H9 (cell line): ENCODE results near the gene TMEM217. TPM values are rescaled to one million over a fixed set of nuclear protein-coding genes. Genes with fewer than 3 reads are reported as not detected.

Experiments used
- DNase-seq: peaks from one replicate; pipeline ENCODE4 v3.0.0-alpha.2; 2017
- H2AFZ ChIP-seq: one replicate; pipeline ENCODE4 v1.6.1; 2013; ENCODE audit warnings: mild to moderate bottlenecking, low read length, control low read depth, moderate library complexity
- H2AK5ac ChIP-seq: 2 replicates; pipeline ENCODE4 v1.6.1; 2013; ENCODE audit warnings: low read length, control low read depth, mixed read lengths; ENCODE audit not compliant: insufficient read length
- H2BK120ac ChIP-seq: one replicate; pipeline ENCODE4 v1.6.1; 2013; ENCODE audit warnings: low read depth, mild to moderate bottlenecking, low read length, control low read depth, inconsistent platforms; ENCODE audit not compliant: poor library complexity, severe bottlenecking
- H2BK12ac ChIP-seq: 2 replicates; pipeline ENCODE4 v1.6.1; 2013; ENCODE audit warnings: low read length, control low read depth, mixed read lengths, low read depth; ENCODE audit not compliant: insufficient read length
- H2BK15ac ChIP-seq: 2 replicates; pipeline ENCODE4 v1.6.1; 2013; ENCODE audit warnings: low read depth, low read length, control low read depth
- H2BK20ac ChIP-seq: one replicate; pipeline ENCODE4 v1.6.1; 2013; ENCODE audit warnings: low read depth, mild to moderate bottlenecking, low read length, control low read depth, inconsistent platforms; ENCODE audit not compliant: poor library complexity, severe bottlenecking
- H2BK5ac ChIP-seq: 2 replicates; pipeline ENCODE4 v1.6.1; 2013; ENCODE audit warnings: low read length, control low read depth, mixed read lengths; ENCODE audit not compliant: insufficient read length
- H3K14ac ChIP-seq: 2 replicates; pipeline ENCODE4 v1.6.1; 2013; ENCODE audit warnings: low read length, control low read depth; ENCODE audit not compliant: insufficient read depth
- H3K18ac ChIP-seq: 2 replicates; pipeline ENCODE4 v1.6.1; 2013; ENCODE audit warnings: low read depth, mild to moderate bottlenecking, mixed read lengths, low read length, control low read depth; ENCODE audit not compliant: insufficient read length
- H3K23ac ChIP-seq: 2 replicates; pipeline ENCODE4 v1.6.1; 2013; ENCODE audit warnings: low read length, control low read depth, mixed read lengths, low read depth; ENCODE audit not compliant: insufficient read length
- H3K23me2 ChIP-seq: 2 replicates; pipeline ENCODE4 v1.6.1; 2013; ENCODE audit warnings: low read depth, mild to moderate bottlenecking, mixed read lengths, low read length, control low read depth; ENCODE audit not compliant: insufficient read length, poor library complexity, severe bottlenecking
- H3K27ac ChIP-seq: 2 replicates; pipeline ENCODE4 v1.5.1; 2013; ENCODE audit warnings: low read length, control low read depth, mixed read lengths, low read depth; ENCODE audit not compliant: insufficient read length
- H3K27me3 ChIP-seq: 2 replicates; pipeline ENCODE4 v1.6.1; 2013; ENCODE audit warnings: low read length, control low read depth, inconsistent platforms; ENCODE audit not compliant: insufficient read depth
- H3K4ac ChIP-seq: 2 replicates; pipeline ENCODE4 v1.6.1; 2013; ENCODE audit warnings: low read depth, mild to moderate bottlenecking, control low read depth, inconsistent platforms, low read length, moderate library complexity
- H3K4me1 ChIP-seq: 2 replicates; pipeline ENCODE4 v1.6.1; 2013; ENCODE audit warnings: low read length, control low read depth, inconsistent platforms; ENCODE audit not compliant: insufficient read depth
- H3K4me2 ChIP-seq: 2 replicates; pipeline ENCODE4 v1.6.1; 2013; ENCODE audit warnings: low read length, control low read depth, mixed read lengths; ENCODE audit not compliant: insufficient read length, insufficient read depth
- H3K56ac ChIP-seq: 2 replicates; pipeline ENCODE4 v1.6.1; 2013; ENCODE audit warnings: low read depth, mild to moderate bottlenecking, mixed read lengths, low read length, control low read depth; ENCODE audit not compliant: insufficient read length
- H3K79me1 ChIP-seq: 2 replicates; pipeline ENCODE4 v1.6.1; 2013; ENCODE audit warnings: low read depth, mild to moderate bottlenecking, moderate library complexity, low read length, control low read depth, inconsistent platforms; ENCODE audit not compliant: insufficient read depth, poor library complexity, severe bottlenecking
- H3K79me2 ChIP-seq: 2 replicates; pipeline ENCODE4 v1.6.1; 2013; ENCODE audit warnings: low read length, control low read depth, inconsistent platforms; ENCODE audit not compliant: insufficient read depth
- H3K9ac ChIP-seq: 2 replicates; pipeline ENCODE4 v1.6.1; 2013; ENCODE audit warnings: low read length, control low read depth, mixed read lengths; ENCODE audit not compliant: insufficient read length; ENCODE audit errors: extremely low read depth
- H3K9me3 ChIP-seq: one replicate; pipeline ENCODE4 v1.6.1; 2013; ENCODE audit warnings: low read depth, low read length, inconsistent platforms; ENCODE audit not compliant: control insufficient read depth
- H3T11ph ChIP-seq: one replicate; pipeline ENCODE4 v1.6.1; 2013; ENCODE audit warnings: mild to moderate bottlenecking, low read length, control low read depth, inconsistent platforms
- H4K20me1 ChIP-seq: one replicate; pipeline ENCODE4 v1.6.1; 2013; ENCODE audit not compliant: control insufficient read depth, insufficient read length, insufficient read depth
- H4K5ac ChIP-seq: 2 replicates; pipeline ENCODE4 v1.6.1; 2013; ENCODE audit warnings: low read depth, mild to moderate bottlenecking, mixed read lengths, low read length, control low read depth; ENCODE audit not compliant: insufficient read length
- H4K8ac ChIP-seq: replicated peaks from 2 replicates; pipeline ENCODE4 v1.6.1; 2013; ENCODE audit warnings: low read length, control low read depth, mixed read lengths, low read depth; ENCODE audit not compliant: insufficient read length
- H4K91ac ChIP-seq: 2 replicates; pipeline ENCODE4 v1.6.1; 2013; ENCODE audit warnings: low read depth, mild to moderate bottlenecking, moderate library complexity, mixed read lengths, low read length, control low read depth; ENCODE audit not compliant: insufficient read length
- H3K27ac Mint-ChIP-seq, 3 experiments: 2 replicates in 2 of 3; 3 replicates in 1 of 3; pipeline ENCODE4 v1.8.0; 2020 to 2021; ENCODE audit warnings: mixed read lengths in 3 of 3, mild to moderate bottlenecking in 1 of 3, moderate library complexity in 1 of 3
- H3K27me3 Mint-ChIP-seq: 2 replicates; pipeline ENCODE4 v1.8.0; 2021; ENCODE audit warnings: low read depth, mild to moderate bottlenecking, moderate library complexity, mixed read lengths
- H3K36me3 Mint-ChIP-seq, 3 experiments: 2 replicates in 2 of 3; 3 replicates in 1 of 3; pipeline ENCODE4 v1.8.0; 2020 to 2021; ENCODE audit warnings: low read depth in 3 of 3, mixed read lengths in 3 of 3; ENCODE audit not compliant: insufficient read depth in 1 of 3
- H3K4me1 Mint-ChIP-seq, 2 experiments: 2 replicates each; pipeline ENCODE4 v1.8.0; 2020; ENCODE audit warnings: mixed read lengths in 2 of 2
- H3K4me3 Mint-ChIP-seq, 2 experiments: 2 replicates in 1 of 2; 3 replicates in 1 of 2; pipeline ENCODE4 v1.8.0; 2020 to 2021; ENCODE audit warnings: mild to moderate bottlenecking in 2 of 2, mixed read lengths in 2 of 2, moderate library complexity in 1 of 2
- H3K9me3 Mint-ChIP-seq, 2 experiments: 2 replicates in 1 of 2; 3 replicates in 1 of 2; pipeline ENCODE4 v1.8.0; 2020; ENCODE audit warnings: mild to moderate bottlenecking in 2 of 2, mixed read lengths in 2 of 2, moderate library complexity in 1 of 2
- WGBS: extraction: QIAGEN DNeasy Blood & Tissue Kit; methylation state at CpG from one replicate; pipeline ENCODE4 v1.1.7; 2013; ENCODE audit warnings: missing lambda C conversion rate, low lambda C conversion rate, mixed read lengths; ENCODE audit not compliant: insufficient read length; ENCODE audit errors: extremely low coverage; 5-methylcytosine and 5-hydroxymethylcytosine counted together
- total RNA-seq: library from RNA; stranded (reverse); gene quantifications from 2 replicates; pipeline ENCODE4 v1.2.1, GENCODE V29; 2021
- TF ChIP-seq, protein P1 (sequence below): fragments of 200-600 bp; sonication (generic); conservative IDR thresholded peaks from 3 replicates; pipeline ENCODE4 v1.8.0; 2021; ENCODE audit warnings: antibody characterized with exemption, mild to moderate bottlenecking

Gene TMEM217
- total RNA-seq, 1 experiment from 2014 or later: 1.1 TPM

GRCh38 chr6:37239526-37239925 lies 18.4 kb downstream of the TMEM217 start:
- no peak overlapping the region for H4K91ac ChIP-seq
- H3K4me3 Mint-ChIP-seq: no peak overlapping the region
- H2BK12ac ChIP-seq: no peak overlapping the region
- DNase-seq: no peak
- no peak overlapping the region for H2AFZ ChIP-seq
- no peak overlapping the region for H4K8ac ChIP-seq
- no peaks in the 10 kb centered on the region for H3K79me2 ChIP-seq
- H2BK5ac ChIP-seq: no peak overlapping the region
- no peak overlapping the region for H2BK15ac ChIP-seq
- no peak overlapping the region for H3K56ac ChIP-seq
- no peaks in the 10 kb centered on the region for H3K9me3 ChIP-seq
- H3K18ac ChIP-seq: no peak overlapping the region
- no peaks in the 10 kb centered on the region for H3K27me3 ChIP-seq
- no peak overlapping the region for H3K27ac ChIP-seq
- H3K4me1 Mint-ChIP-seq: peaks cover 3 to 8% of the 10 kb centered on the region in 2 experiments; a peak in 3 of 4 replicates
- H3K27me3 Mint-ChIP-seq: no peaks in the 10 kb centered on the region; the same call in 1 of the 2 replicates
- H3K4ac ChIP-seq: no peak overlapping the region
- no peak overlapping the region for H3K14ac ChIP-seq
- no CpG with 5 or more reads among the region's 3 CpGs for WGBS
- no peak overlapping the region for H3K4me2 ChIP-seq
- no peak overlapping the region for H3K9ac ChIP-seq
- H2BK120ac ChIP-seq: no peak overlapping the region
- H4K20me1 ChIP-seq: no peaks in the 10 kb centered on the region
- H3K27ac Mint-ChIP-seq: no peak overlapping the region
- no peaks in the 10 kb centered on the region for H3K4me1 ChIP-seq
- no peak overlapping the region for H2AK5ac ChIP-seq
- no peak overlapping the region for H3K23ac ChIP-seq
- H3K23me2 ChIP-seq: no peaks in the 10 kb centered on the region
- H3K9me3 Mint-ChIP-seq: no peaks in the 10 kb centered on the region
- no peaks in the 10 kb centered on the region for H3K36me3 Mint-ChIP-seq
- TF ChIP-seq, protein P1, sequence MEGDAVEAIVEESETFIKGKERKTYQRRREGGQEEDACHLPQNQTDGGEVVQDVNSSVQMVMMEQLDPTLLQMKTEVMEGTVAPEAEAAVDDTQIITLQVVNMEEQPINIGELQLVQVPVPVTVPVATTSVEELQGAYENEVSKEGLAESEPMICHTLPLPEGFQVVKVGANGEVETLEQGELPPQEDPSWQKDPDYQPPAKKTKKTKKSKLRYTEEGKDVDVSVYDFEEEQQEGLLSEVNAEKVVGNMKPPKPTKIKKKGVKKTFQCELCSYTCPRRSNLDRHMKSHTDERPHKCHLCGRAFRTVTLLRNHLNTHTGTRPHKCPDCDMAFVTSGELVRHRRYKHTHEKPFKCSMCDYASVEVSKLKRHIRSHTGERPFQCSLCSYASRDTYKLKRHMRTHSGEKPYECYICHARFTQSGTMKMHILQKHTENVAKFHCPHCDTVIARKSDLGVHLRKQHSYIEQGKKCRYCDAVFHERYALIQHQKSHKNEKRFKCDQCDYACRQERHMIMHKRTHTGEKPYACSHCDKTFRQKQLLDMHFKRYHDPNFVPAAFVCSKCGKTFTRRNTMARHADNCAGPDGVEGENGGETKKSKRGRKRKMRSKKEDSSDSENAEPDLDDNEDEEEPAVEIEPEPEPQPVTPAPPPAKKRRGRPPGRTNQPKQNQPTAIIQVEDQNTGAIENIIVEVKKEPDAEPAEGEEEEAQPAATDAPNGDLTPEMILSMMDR: no peak
- H3K79me1 ChIP-seq: no peaks in the 10 kb centered on the region
- H3T11ph ChIP-seq: no peak overlapping the region
- no peak overlapping the region for H2BK20ac ChIP-seq
- H4K5ac ChIP-seq: no peak overlapping the region
